Fibroblast of lung (primary cell): Measurements from ENCODE around the gene TUFT1. TPM values are rescaled to one million over a fixed set of nuclear protein-coding genes. Genes with fewer than 3 reads are reported as not detected.
A peak's percentile ranks its signal among the peaks of the same experiment; 100 is the strongest.

Experiments used
- DNase-seq, 2 donors: peaks; one replicate each; pipeline versions ENCODE4 v3.0.0 to v3.0.0-alpha.2; 2010; ENCODE audit warnings: low read depth in 2 of 2
- H2AFZ ChIP-seq: 2 replicates; pipeline ENCODE4 v1.5.1; 2012; ENCODE audit warnings: low read length, control low read depth, inconsistent platforms
- H3K27ac ChIP-seq: 2 replicates; pipeline ENCODE4 v1.5.1; 2011; ENCODE audit warnings: low read length, control low read depth; ENCODE audit not compliant: insufficient read depth
- H3K27me3 ChIP-seq: 2 replicates; pipeline ENCODE4 v1.5.1; 2011; ENCODE audit warnings: mild to moderate bottlenecking, low read length; ENCODE audit not compliant: control insufficient read depth, insufficient read depth
- H3K36me3 ChIP-seq: 2 replicates; pipeline ENCODE4 v1.5.1; 2011; ENCODE audit warnings: low read length; ENCODE audit not compliant: control insufficient read depth, insufficient read depth
- H3K4me1 ChIP-seq: 2 replicates; pipeline ENCODE4 v1.5.1; 2011; ENCODE audit warnings: low read length; ENCODE audit not compliant: control insufficient read depth, insufficient read depth; ENCODE audit errors: extremely low read depth
- H3K4me2 ChIP-seq: 2 replicates; pipeline ENCODE4 v1.5.1; 2011; ENCODE audit warnings: low read length, control low read depth; ENCODE audit not compliant: insufficient read depth; ENCODE audit errors: extremely low read depth
- H3K4me3 ChIP-seq, 4 experiments: fragments of 200-600 bp in 1 of 4; sonication (generic) in 1 of 4; replicated peaks in 1 of 4; 2 replicates each; pipeline ENCODE4 v1.5.1; 2011 to 2016; ENCODE audit warnings: low read length in 4 of 4, low read depth in 3 of 4, mild to moderate bottlenecking in 3 of 4, control low read depth in 2 of 4, inconsistent platforms in 1 of 4, mixed read lengths in 1 of 4; ENCODE audit not compliant: insufficient read depth in 1 of 4; ENCODE audit errors: control extremely low read depth in 1 of 4
- H3K79me2 ChIP-seq: 2 replicates; pipeline ENCODE4 v1.5.1; 2012; ENCODE audit warnings: mild to moderate bottlenecking, low read length, inconsistent platforms; ENCODE audit not compliant: control insufficient read depth, insufficient read depth
- H3K9ac ChIP-seq: 2 replicates; pipeline ENCODE4 v1.5.1; 2011; ENCODE audit warnings: mild to moderate bottlenecking, low read length, control low read depth; ENCODE audit not compliant: insufficient read depth
- H3K9me3 ChIP-seq: 2 replicates; pipeline ENCODE4 v1.5.1; 2012; ENCODE audit warnings: low read depth, low read length; ENCODE audit not compliant: control insufficient read depth, insufficient read depth
- H4K20me1 ChIP-seq: 2 replicates; pipeline ENCODE4 v1.5.1; 2011; ENCODE audit warnings: low read length; ENCODE audit not compliant: control insufficient read depth, insufficient read depth; ENCODE audit errors: extremely low read depth
- EZH2 ChIP-seq: IDR thresholded peaks from 2 replicates; pipeline ENCODE4 v1.5.1; 2012; ENCODE audit warnings: low read length, control low read depth, mild to moderate bottlenecking; ENCODE audit errors: missing control alignments
- polyA plus RNA-seq, 2 donors: library from polyadenylated mRNA; depleted of rRNA in 1 of 2; stranded (reverse) in 1 of 2; unstranded in 1 of 2; fragments of >200 nt; gene quantifications; 2 replicates each; pipeline ENCODE4 v1.2.1, GENCODE V29; 2011 to 2012; ENCODE audit warnings: missing spikeins in 1 of 2
- total RNA-seq: library from RNA; depleted of rRNA; stranded (reverse); fragments of >200 nt; gene quantifications from 2 replicates; pipeline ENCODE4 v1.2.1, GENCODE V29; 2014
- TF ChIP-seq, protein P1 (sequence below), 2 donors: IDR thresholded peaks in 1 of 2; conservative IDR thresholded peaks in 1 of 2; 1 replicate in 1 of 2; 2 replicates in 1 of 2; pipeline ENCODE4 v1.5.1; 2011 to 2012; ENCODE audit warnings: low read length in 2 of 2, control low read depth in 1 of 2, inconsistent platforms in 1 of 2, low read depth in 1 of 2, mild to moderate bottlenecking in 1 of 2

The TUFT1 gene
- total and polyA plus RNA-seq, 2 donors (not counting 1 experiment from before 2014, with no cell fraction given): 18.2 to 24.7 TPM

DNA sequence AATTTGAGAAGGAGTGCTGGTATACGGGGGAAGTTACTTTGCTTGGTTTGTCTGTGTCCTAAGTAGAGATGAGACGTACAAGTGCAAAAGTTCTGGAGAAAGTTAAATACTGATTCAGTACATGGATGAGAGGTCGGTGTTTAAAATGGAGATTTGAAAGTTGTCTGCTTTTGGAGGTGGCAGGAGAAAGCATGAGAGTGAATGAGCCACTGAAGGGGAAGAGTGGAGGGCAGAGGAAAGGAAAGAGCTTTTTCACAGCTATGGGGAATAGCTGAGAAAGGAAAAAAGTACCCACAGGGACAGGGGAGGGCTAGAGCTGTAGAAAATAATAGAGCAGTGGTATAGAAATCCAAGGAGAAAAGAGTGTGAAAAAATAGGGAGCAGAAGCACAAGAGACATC, 47.1 kb upstream of the TUFT1 start:
- Histone ChIP-seq H3K27ac (no peak overlapping the region), H3K4me3 (no peak overlapping the region), H3K4me1 (no peaks in the 10 kb centered on the region), H3K9ac (no peak overlapping the region), H3K79me2 (no peaks in the 10 kb centered on the region), H3K27me3 (no peaks in the 10 kb centered on the region), H3K36me3 (no peaks in the 10 kb centered on the region), H2AFZ (no peak overlapping the region), H3K9me3 (no peaks in the 10 kb centered on the region), H3K4me2 (no peak overlapping the region), H4K20me1 (no peaks in the 10 kb centered on the region)
- TF ChIP-seq, protein P1, sequence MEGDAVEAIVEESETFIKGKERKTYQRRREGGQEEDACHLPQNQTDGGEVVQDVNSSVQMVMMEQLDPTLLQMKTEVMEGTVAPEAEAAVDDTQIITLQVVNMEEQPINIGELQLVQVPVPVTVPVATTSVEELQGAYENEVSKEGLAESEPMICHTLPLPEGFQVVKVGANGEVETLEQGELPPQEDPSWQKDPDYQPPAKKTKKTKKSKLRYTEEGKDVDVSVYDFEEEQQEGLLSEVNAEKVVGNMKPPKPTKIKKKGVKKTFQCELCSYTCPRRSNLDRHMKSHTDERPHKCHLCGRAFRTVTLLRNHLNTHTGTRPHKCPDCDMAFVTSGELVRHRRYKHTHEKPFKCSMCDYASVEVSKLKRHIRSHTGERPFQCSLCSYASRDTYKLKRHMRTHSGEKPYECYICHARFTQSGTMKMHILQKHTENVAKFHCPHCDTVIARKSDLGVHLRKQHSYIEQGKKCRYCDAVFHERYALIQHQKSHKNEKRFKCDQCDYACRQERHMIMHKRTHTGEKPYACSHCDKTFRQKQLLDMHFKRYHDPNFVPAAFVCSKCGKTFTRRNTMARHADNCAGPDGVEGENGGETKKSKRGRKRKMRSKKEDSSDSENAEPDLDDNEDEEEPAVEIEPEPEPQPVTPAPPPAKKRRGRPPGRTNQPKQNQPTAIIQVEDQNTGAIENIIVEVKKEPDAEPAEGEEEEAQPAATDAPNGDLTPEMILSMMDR (conservative IDR thresholded peaks at IDR 0.05 in 1 of 2, IDR thresholded peaks at IDR 0.05 in 1 of 2; ENCODE audit: low read depth in 1 of 2, low read length in 2 of 2): no peak
- TF ChIP-seq EZH2: no peak
- no peak for DNase-seq

DNA sequence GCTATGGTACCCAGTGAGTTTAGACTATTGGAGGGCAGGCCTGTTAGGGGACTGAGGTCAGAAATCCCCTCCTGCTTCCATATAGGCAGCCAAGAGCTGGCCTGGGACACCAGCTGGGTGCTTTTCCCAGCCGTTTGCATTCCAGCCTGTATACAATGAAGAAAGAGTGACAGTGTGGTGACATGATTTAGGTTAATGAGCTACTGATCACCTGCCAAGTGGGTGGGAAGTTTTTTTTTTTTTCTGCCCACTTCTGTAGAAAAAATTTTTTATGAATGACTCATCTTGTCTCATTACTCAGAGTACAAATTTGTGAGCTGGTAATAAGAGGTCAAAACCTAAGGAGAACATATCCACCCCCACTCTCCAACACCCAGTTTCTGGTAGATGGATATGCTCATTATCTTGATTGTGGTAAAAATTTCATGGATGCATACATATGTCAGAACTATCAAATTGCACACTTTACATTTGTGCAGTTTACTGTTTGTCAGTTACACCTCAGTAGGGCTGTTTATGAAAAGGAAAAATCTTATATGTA, 45.3 kb upstream of the TUFT1 start:
- H3K27ac ChIP-seq: no peak overlapping the region
- H4K20me1 ChIP-seq: no peaks in the 10 kb centered on the region
- no peak overlapping the region for H3K9ac ChIP-seq
- no peak for TF ChIP-seq EZH2
- TF ChIP-seq, protein P1 (conservative IDR thresholded peaks at IDR 0.05 in 1 of 2, IDR thresholded peaks at IDR 0.05 in 1 of 2; ENCODE audit: low read depth in 1 of 2, low read length in 2 of 2): no peak
- peak; percentile 78 to 81 for DNase-seq
- H3K4me2 ChIP-seq: no peak overlapping the region
- no peak overlapping the region for H3K4me3 ChIP-seq
- H3K4me1 ChIP-seq: no peaks in the 10 kb centered on the region
- H3K36me3 ChIP-seq: no peaks in the 10 kb centered on the region
- no peaks in the 10 kb centered on the region for H3K79me2 ChIP-seq
- no peak overlapping the region for H2AFZ ChIP-seq
- H3K27me3 ChIP-seq: no peaks in the 10 kb centered on the region
- no peaks in the 10 kb centered on the region for H3K9me3 ChIP-seq

DNA sequence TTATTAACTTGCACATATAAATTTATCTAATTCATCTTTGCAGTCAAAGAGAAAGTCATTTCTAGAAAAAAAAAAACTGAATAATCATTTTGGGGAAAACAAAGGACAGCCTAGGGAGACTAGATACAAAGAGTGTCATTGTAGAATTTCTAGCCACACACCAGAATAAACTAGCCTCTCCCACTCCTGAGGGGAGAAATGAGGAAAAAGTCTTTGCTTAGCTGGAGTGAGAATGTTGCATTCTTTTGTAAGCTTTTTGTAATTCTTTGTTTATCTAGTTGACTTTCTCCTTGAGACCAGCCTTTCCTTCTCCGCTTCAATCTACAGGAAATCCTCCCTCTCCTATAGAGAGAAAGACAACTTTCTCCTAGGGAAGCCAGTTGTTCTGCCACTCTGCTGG, 44.8 kb upstream of the TUFT1 start:
- no peak for TF ChIP-seq EZH2
- TF ChIP-seq, protein P1 (conservative IDR thresholded peaks at IDR 0.05 in 1 of 2, IDR thresholded peaks at IDR 0.05 in 1 of 2; ENCODE audit: low read depth in 1 of 2, low read length in 2 of 2): no peak
- Histone ChIP-seq H3K9me3 (no peaks in the 10 kb centered on the region), H3K4me3 (no peak overlapping the region), H3K4me2 (no peak overlapping the region), H4K20me1 (no peaks in the 10 kb centered on the region), H3K27me3 (no peaks in the 10 kb centered on the region), H3K4me1 (no peaks in the 10 kb centered on the region), H3K27ac (no peak overlapping the region), H2AFZ (no peak overlapping the region), H3K36me3 (no peaks in the 10 kb centered on the region), H3K9ac (no peak overlapping the region), H3K79me2 (no peaks in the 10 kb centered on the region)
- no peak for DNase-seq
